DOHH2 (cell line): ENCODE results near the gene TEX48.

ENCODE experiments used
- CTCF ChIP-seq: fragments of 200-600 bp; sonication (generic); IDR thresholded peaks from one replicate; pipeline ENCODE4 v1.5.1; 2014; ENCODE audit warnings: antibody characterized with exemption, mild to moderate bottlenecking, low read depth, low read length; ENCODE audit not compliant: poor library complexity, severe bottlenecking
- EZH2phosphoT487 ChIP-seq: fragments of 200-600 bp; sonication (generic); IDR thresholded peaks from 2 replicates; pipeline ENCODE4 v1.6.1; 2017; ENCODE audit warnings: borderline replicate concordance, mild to moderate bottlenecking, antibody characterized with exemption, low read length, moderate library complexity, mixed read lengths

GRCh38 chr9:114688379-114688778 lies 6.4 kb upstream of the TEX48 start:
- TF ChIP-seq CTCF, result no peak
- TF ChIP-seq EZH2phosphoT487, result no peak
